Medulla oblongata (tissue), 1 donor: ENCODE data around the gene USP2.

Source experiments
- DNase-seq: peaks from one replicate; pipeline ENCODE4 v3.0.0-alpha.2; 2015; ENCODE audit errors: extremely low spot score

USP2 gene

DNA sequence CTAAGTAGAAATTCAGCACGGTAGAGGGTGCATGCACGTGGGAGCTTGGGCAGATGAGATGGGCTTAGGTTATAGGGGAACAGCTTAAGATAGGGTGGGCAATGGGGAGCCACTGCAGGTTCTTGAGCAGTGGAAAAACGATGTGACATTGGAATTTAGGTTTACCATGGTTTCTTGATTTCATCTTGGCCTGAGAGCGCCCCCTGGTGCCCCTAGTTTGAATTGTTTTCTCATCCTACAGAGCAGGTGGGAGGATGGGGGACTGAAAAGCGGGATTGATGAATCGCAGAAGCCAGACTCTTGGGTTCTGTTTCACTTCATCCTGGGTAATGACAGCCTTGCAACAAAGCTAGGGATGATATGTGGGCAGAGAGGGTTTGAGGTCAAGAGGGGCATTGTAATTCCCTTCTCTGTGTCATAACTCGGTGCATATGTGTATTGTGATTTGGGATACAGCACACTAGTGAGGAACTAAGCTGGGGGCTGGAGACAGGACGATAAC lies 57.9 kb downstream of the USP2 start:
- DNase-seq = peak; percentile 81

GRCh38 chr11:119322921-119323531 lies 58.5 kb downstream of the USP2 start:
- DNase-seq = no peak

- DNase-seq = no peak
These were observed 59.1 kb downstream of the USP2 start for GRCh38 chr11:119322360-119322739.

DNA sequence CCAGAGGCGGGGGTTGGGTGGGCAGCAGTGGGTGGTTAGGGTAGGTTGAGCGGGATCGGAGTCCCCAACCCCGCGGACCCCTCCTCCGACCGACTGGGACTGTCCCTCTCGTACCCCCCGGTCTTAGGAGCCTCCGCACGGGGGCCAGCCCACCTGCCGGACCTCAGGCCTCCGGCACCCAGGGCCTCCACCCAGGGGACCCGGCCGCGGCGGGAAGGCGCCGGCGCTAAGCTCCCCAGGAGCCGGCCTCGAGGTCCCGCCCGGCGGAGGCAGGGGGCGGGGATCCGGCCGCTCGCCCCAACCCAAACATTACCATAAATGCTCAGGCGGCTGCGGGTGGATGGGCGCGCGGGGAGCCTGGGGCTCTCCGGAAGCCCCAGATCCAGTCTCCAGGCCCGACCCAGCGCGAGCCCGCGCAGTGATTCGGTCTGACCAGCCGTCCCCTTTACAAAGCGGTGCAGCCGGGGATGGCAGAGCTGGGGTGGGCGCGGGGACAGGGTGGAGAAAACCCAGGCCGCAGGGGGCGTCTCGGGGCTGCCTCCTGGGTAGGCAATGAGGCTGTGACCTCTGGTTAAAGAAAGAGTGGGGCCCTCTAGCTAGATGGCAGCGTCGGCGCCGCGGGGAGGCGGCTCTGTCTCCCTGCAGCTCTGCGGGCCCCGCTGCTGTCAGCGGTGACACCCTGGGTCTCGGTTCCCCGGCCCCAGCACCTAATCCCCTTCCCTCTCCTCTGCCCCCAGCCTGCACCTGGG lies 60.5 kb downstream of the USP2 start:
- peak; percentile 30 for DNase-seq

- DNase-seq = peak; percentile 64
These were observed 61.2 kb downstream of the USP2 start for GRCh38 chr11:119320240-119320775.

DNA sequence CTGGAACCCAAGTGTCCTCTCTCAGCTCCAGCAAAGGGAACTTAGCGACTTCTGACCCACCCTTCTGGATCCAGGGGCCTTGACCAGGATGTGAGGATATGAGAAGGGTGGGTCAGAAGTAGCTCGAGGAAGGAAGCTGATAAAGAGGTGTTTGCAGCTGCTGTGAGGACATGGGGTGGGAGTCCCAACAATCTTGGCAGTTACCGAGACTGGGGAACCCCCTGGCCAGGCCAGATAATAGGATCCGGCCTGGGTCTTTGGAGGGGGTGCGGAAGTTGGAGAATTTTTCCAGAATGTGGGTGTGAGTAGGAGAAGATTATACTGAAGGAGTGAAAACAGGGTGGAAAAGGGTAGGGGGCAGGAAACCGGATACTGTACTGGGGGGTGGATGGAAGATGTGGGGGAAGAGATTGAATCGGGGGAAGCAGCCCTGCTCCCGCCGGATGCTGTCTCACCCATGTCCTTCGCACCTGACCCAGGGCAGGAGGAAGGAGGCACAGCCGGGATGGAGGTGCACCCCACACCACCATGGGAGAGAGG lies 61.7 kb downstream of the USP2 start:
- no peak for DNase-seq

GRCh38 chr11:119319136-119319699 lies 62.3 kb downstream of the USP2 start:
- DNase-seq = no peak

DNA sequence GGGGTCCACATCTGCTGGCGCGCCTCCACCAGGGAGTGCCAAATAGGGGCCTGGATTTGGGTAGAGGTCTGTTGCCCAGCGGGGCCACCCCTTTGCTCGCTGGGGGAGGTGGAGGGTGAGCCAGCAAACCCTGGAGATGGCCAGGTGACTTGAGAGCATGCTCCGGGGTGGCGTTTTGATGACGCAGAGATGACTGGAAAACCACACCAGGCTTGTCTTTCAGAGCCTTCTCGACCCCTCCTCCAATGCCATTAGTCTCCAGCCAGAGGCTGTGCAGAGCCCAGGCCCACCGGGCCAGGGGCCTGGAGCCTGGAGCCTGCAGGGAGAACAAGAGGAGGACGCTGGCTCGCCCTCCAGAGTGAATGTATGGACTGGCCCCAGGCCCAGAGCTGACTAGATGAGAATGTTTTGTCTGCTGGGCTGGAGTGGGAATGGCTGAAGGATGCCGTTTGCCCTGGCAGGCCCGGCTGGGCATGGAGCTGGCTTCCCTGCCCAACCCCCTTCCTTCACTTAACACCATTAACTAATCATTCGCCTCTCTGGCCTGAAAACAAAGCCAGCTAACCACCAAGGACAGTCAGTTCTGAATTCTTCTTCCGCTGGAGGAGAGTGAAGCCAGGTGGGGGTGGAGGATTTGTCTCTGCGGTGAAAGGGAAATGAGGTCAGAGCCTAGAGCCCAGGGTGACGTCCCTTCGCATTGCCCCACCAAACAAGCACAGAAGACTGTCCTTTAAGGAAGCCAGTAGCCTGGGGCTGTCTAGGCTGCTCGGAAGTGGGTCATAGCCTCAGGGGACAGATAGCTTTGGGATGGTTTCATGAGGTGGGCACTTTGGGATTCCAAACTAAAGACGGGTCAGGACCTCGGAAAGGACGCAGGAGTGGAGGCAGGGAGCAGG lies 63.0 kb downstream of the USP2 start:
- DNase-seq = peak; percentile 13

GRCh38 chr11:119317592-119318239 lies 63.8 kb downstream of the USP2 start:
- DNase-seq = no peak

- DNase-seq = peak; percentile 30
These were observed 64.5 kb downstream of the USP2 start, which contains the start of gene MCAM for GRCh38 chr11:119316729-119317591. MCAM (minus strand) TSS chr11:119317130; CDS start chr11:119317101, 29 bp downstream.

DNA sequence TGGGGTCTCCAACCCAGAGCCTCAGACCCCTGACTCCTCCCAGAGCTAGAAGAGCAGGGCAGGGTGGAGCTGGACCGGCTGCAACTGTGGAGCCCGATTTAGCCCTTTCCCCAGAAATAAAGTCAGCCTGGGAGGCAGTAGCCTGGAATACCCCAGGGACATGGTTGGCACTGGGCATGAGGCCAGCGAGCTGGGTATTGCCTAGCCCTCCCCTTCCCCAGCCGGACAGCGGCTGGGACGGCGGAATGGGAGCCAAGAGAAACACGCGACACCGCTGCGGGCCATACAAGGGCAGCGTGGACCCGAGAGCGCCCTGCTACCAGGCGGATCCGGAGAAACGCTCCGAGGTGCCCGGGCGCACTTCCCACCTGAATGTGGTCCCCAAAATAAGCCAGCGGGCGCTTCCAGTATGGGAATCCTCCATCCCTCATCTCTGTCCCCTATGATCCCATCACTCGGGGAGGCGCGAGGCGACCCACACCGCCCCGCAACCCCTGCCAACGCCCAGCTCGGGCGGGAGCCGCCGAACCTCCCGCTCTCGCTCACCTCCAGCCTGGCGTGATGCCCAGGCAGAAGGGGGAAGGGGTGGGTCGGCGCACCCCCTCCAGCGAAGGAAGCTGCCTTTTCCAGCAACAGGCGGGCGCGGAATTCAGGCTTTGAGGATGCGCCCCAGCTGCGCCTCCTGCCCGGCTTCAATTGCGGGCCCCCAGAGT lies 65.3 kb downstream of the USP2 start:
- peak; percentile 82 for DNase-seq

- peak; percentile 57 for DNase-seq
These were observed 66.1 kb downstream of the USP2 start for GRCh38 chr11:119315131-119316015.

- DNase-seq = no peak
These were observed 66.8 kb downstream of the USP2 start for GRCh38 chr11:119314726-119315125.

DNA sequence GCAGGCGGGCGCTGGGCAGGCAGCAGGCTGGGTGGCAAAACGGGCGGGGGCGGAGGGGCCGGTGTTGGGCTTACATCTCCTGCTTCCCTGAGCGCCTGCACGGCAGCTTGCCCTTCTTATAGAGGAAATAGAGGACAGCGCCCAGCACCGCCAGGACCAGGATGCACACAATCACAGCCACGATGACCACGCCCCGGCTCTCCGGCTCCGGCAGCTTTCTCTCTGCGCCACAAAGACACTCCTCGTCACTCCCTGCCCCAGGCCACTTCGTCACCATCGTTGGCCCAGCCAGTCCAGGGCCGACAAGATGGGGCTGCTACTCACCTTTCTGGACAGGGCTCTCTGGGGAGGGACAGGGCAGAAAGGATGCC lies 70.8 kb downstream of the USP2 start:
- no peak for DNase-seq

GRCh38 chr11:119309953-119310681 lies 71.4 kb downstream of the USP2 start:
- DNase-seq = no peak

GRCh38 chr11:119309411-119309810 lies 72.1 kb downstream of the USP2 start:
- no peak for DNase-seq

DNA sequence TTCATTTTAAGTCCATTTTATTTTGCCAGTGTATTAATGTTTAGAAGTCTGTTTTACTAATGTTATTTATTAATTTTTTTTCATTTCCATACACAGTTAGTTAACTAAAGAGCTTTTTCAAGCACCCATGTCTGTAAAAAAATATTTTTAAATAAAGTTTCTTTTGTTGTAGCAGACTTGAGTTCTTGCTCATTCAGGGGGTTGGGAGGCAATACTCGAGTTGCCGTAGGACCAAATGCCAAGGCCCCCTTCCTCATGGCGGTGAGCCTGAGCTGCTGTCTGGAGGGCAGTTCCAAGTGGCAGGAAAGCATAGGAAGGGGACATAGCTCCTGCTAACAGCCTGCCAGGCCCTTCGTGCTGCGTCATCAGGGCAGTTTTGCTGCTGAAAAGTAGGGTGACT lies 73.5 kb downstream of the USP2 start:
- no peak for DNase-seq
